ENCODE data around the gene THUMPD3. TPM values are rescaled to one million over a fixed set of nuclear protein-coding genes. Genes with fewer than 3 reads are reported as not detected.

The THUMPD3 gene
- total and polyA plus RNA-seq, 4 donors: 20.1 to 24.5 (median 21.6) TPM

- WGBS: 77% methylated on average over 6 of the region's 6 CpGs
- Histone ChIP-seq H3K27ac (ENCODE audit: low read depth in 1 of 2, low read length in 2 of 2) (no peak overlapping the region), H3K9me3 (ENCODE audit: control insufficient read depth in 4 of 4, low read length in 3 of 4) (no peaks in the 10 kb centered on the region), H3K4me3 (ENCODE audit: low read depth in 1 of 3, low read length in 3 of 3) (no peak overlapping the region), H3K36me3 (ENCODE audit: control insufficient read depth in 4 of 4, insufficient read depth in 3 of 4, low read depth in 1 of 4, low read length in 3 of 4) (no peaks in the 10 kb centered on the region), H3K27me3 (ENCODE audit: control insufficient read depth in 4 of 4, insufficient read depth in 4 of 4, low read length in 3 of 4) (no peaks in the 10 kb centered on the region), H3K4me1 (ENCODE audit: control insufficient read depth in 4 of 4, insufficient read depth in 4 of 4, low read length in 3 of 4) (peaks cover 15 to 53% (median 35%) of the 10 kb centered on the region in 4 donors), H3K9ac (ENCODE audit: low read depth in 1 of 2, low read length in 2 of 2) (no peak overlapping the region)
- no peak for DNase-seq (ENCODE audit: low spot score)
- TF ChIP-seq HNF4G (IDR thresholded peaks at IDR 0.05) (no peak), RAD21 (IDR thresholded peaks at IDR 0.05) (no peak), GABPA (IDR thresholded peaks at IDR 0.05 in 1 of 2, conservative IDR thresholded peaks at IDR 0.05 in 1 of 2) (no peak), NR2F2 (IDR thresholded peaks at IDR 0.05) (no peak), EGR1 (IDR thresholded peaks at IDR 0.05; ENCODE audit: low read depth in 2 of 2) (no peak), FOXA1 (IDR thresholded peaks at IDR 0.05) (no peak), YY1 (IDR thresholded peaks at IDR 0.05) (no peak), ATF3 (IDR thresholded peaks at IDR 0.05) (no peak), TAF1 (conservative IDR thresholded peaks at IDR 0.05) (no peak), MAX (IDR thresholded peaks at IDR 0.05) (no peak), HNF4A (conservative IDR thresholded peaks at IDR 0.05) (no peak), JUND (IDR thresholded peaks at IDR 0.05) (no peak), SP1 (IDR thresholded peaks at IDR 0.05) (no peak), CTCF (IDR thresholded peaks at IDR 0.05; ENCODE audit: low read depth, low read length, missing input control) (no peak), REST (IDR thresholded peaks at IDR 0.05) (no peak), RXRA (IDR thresholded peaks at IDR 0.05) (no peak)
Measured at GRCh38 chr3:9409981-9410854, 47.4 kb downstream of the THUMPD3 start.

- WGBS: 86% methylated on average over 1 of the region's 1 CpG
- no peak for TF ChIP-seq RXRA (IDR thresholded peaks at IDR 0.05)
- TF ChIP-seq SP1 (IDR thresholded peaks at IDR 0.05): no peak
- no peak for TF ChIP-seq EGR1 (IDR thresholded peaks at IDR 0.05; ENCODE audit: low read depth in 2 of 2)
- TF ChIP-seq MAX (IDR thresholded peaks at IDR 0.05): no peak
- no peak for TF ChIP-seq ATF3 (IDR thresholded peaks at IDR 0.05)
- no peak for TF ChIP-seq RAD21 (IDR thresholded peaks at IDR 0.05)
- no peak for TF ChIP-seq FOXA1 (IDR thresholded peaks at IDR 0.05)
- H3K4me3 ChIP-seq (ENCODE audit: low read depth in 1 of 3, low read length in 3 of 3): no peak overlapping the region
- no peaks in the 10 kb centered on the region for H3K27me3 ChIP-seq (ENCODE audit: control insufficient read depth in 4 of 4, insufficient read depth in 4 of 4, low read length in 3 of 4)
- H3K27ac ChIP-seq (ENCODE audit: low read depth in 1 of 2, low read length in 2 of 2): no peak overlapping the region
- H3K36me3 ChIP-seq (ENCODE audit: control insufficient read depth in 4 of 4, insufficient read depth in 3 of 4, low read depth in 1 of 4, low read length in 3 of 4): no peaks in the 10 kb centered on the region
- H3K9me3 ChIP-seq (ENCODE audit: control insufficient read depth in 4 of 4, low read length in 3 of 4): no peaks in the 10 kb centered on the region
- DNase-seq (ENCODE audit: low spot score): no peak
- no peak overlapping the region for H3K9ac ChIP-seq (ENCODE audit: low read depth in 1 of 2, low read length in 2 of 2)
- peaks cover 20 to 55% (median 37%) of the 10 kb centered on the region in 4 donors for H3K4me1 ChIP-seq (ENCODE audit: control insufficient read depth in 4 of 4, insufficient read depth in 4 of 4, low read length in 3 of 4)
Measured at GRCh38 chr3:9411302-9411701, 48.4 kb downstream of the THUMPD3 start.
